IMR-90 (cell line): ENCODE measurements around the gene ALS2CL. TPM values are rescaled to one million over a fixed set of nuclear protein-coding genes. Genes with fewer than 3 reads are reported as not detected.

Source experiments
- ATAC-seq: fragments of 200-7000 bp; cut with Tn5 transposase; 2 replicates; pipeline ENCODE4 v1.9.1; 2020; ENCODE audit warnings: low read depth, mild to moderate bottlenecking, moderate library complexity
- BruUV-seq: library from RNA; stranded (reverse); fragments of 400-500 nt; replicated peaks from 2 replicates; lab custom pipeline; 2021; lab: Mats Ljungman, UMichigan
- CTCF ChIA-PET: fragments of 300-600 bp; formaldehyde crosslinking; extraction: SDS; loops from one replicate; lab custom pipeline; 2021; ENCODE audit warnings: antibody characterized with exemption; lab: Yijun Ruan, JAX
- POLR2A ChIA-PET: fragments of 300-600 bp; sonication (Branson Sonifier 250); formaldehyde crosslinking; loops from one replicate; lab custom pipeline; 2022; ENCODE audit warnings: antibody characterized with exemption; ENCODE audit not compliant: unreplicated experiment; lab: Charles Lee
- DNase-seq: peaks from one replicate; pipeline ENCODE4 v3.0.0; 2013
- H2AFZ ChIP-seq: replicated peaks from 2 replicates; pipeline ENCODE3; 2013; ENCODE audit warnings: low read length, mild to moderate bottlenecking; ENCODE audit not compliant: poor library complexity
- H2AK5ac ChIP-seq: 2 replicates; pipeline ENCODE4 v1.6.1; 2013; ENCODE audit warnings: low read depth, low read length, inconsistent platforms
- H2AK9ac ChIP-seq: replicated peaks from 2 replicates; pipeline ENCODE3; 2013; ENCODE audit warnings: mild to moderate bottlenecking, low read depth, low read length, moderate library complexity; ENCODE audit not compliant: poor library complexity
- H2BK120ac ChIP-seq: 2 replicates; pipeline ENCODE4 v1.6.1; 2013; ENCODE audit warnings: low read depth, low read length, inconsistent platforms
- H2BK15ac ChIP-seq: 3 replicates; pipeline ENCODE4 v1.6.1; 2013; ENCODE audit warnings: low read depth, low read length, inconsistent platforms
- H2BK20ac ChIP-seq: 2 replicates; pipeline ENCODE4 v1.6.1; 2013; ENCODE audit warnings: low read depth, mild to moderate bottlenecking, inconsistent platforms, low read length, moderate library complexity
- H2BK5ac ChIP-seq: 2 replicates; pipeline ENCODE4 v1.6.1; 2013; ENCODE audit warnings: mild to moderate bottlenecking, low read depth, low read length, inconsistent platforms; ENCODE audit not compliant: poor library complexity, severe bottlenecking
- H3K14ac ChIP-seq: replicated peaks from 2 replicates; pipeline ENCODE4 v1.6.1; 2013; ENCODE audit warnings: low read depth, low read length, inconsistent platforms
- H3K18ac ChIP-seq: 2 replicates; pipeline ENCODE4 v1.6.1; 2013; ENCODE audit warnings: low read depth, low read length, control low read depth
- H3K23ac ChIP-seq: 2 replicates; pipeline ENCODE4 v1.6.1; 2013; ENCODE audit warnings: low read depth, low read length, inconsistent platforms
- H3K27ac ChIP-seq: 2 replicates; pipeline ENCODE4 v1.5.1; 2013; ENCODE audit warnings: mild to moderate bottlenecking, control low read depth, low read length; ENCODE audit not compliant: insufficient read depth
- H3K27me3 ChIP-seq: 2 replicates; pipeline ENCODE4 v1.6.1; 2013; ENCODE audit warnings: low read length; ENCODE audit not compliant: control insufficient read depth, insufficient read depth
- H3K36me3 ChIP-seq: 2 replicates; pipeline ENCODE4 v1.6.1; 2013; ENCODE audit warnings: low read length, mixed read lengths; ENCODE audit not compliant: control insufficient read depth, insufficient read depth
- H3K4ac ChIP-seq: 2 replicates; pipeline ENCODE4 v1.6.1; 2013; ENCODE audit warnings: low read depth, low read length, inconsistent platforms
- H3K4me1 ChIP-seq: 2 replicates; pipeline ENCODE4 v1.6.1; 2013; ENCODE audit warnings: low read length, mixed read lengths; ENCODE audit not compliant: control insufficient read depth, insufficient read depth
- H3K4me2 ChIP-seq: 2 replicates; pipeline ENCODE4 v1.6.1; 2013; ENCODE audit warnings: low read depth, mild to moderate bottlenecking, control low read depth, low read length, moderate library complexity
- H3K4me3 ChIP-seq: 2 replicates; pipeline ENCODE4 v1.5.1; 2013; ENCODE audit warnings: low read depth, mild to moderate bottlenecking, control low read depth, low read length, moderate library complexity; ENCODE audit not compliant: insufficient read depth
- H3K56ac ChIP-seq: 2 replicates; pipeline ENCODE4 v1.6.1; 2013; ENCODE audit warnings: low read length, inconsistent platforms; ENCODE audit not compliant: insufficient read depth; ENCODE audit errors: extremely low read depth
- H3K79me1 ChIP-seq, 2 experiments: 2 replicates each; pipeline ENCODE4 v1.6.1; 2013; ENCODE audit warnings: low read length in 2 of 2, inconsistent platforms in 1 of 2, low read depth in 1 of 2
- H3K9ac ChIP-seq: 2 replicates; pipeline ENCODE4 v1.6.1; 2013; ENCODE audit warnings: low read depth, low read length, control low read depth
- H3K9me1 ChIP-seq: 2 replicates; pipeline ENCODE4 v1.6.1; 2013; ENCODE audit warnings: low read length, inconsistent platforms; ENCODE audit not compliant: insufficient read depth
- H3K9me3 ChIP-seq: 2 replicates; pipeline ENCODE4 v1.6.1; 2013; ENCODE audit warnings: low read length; ENCODE audit not compliant: control insufficient read depth, insufficient read depth
- H4K20me1 ChIP-seq: 2 replicates; pipeline ENCODE4 v1.6.1; 2013; ENCODE audit warnings: low read length, inconsistent platforms; ENCODE audit not compliant: insufficient read depth
- H4K5ac ChIP-seq: 2 replicates; pipeline ENCODE4 v1.6.1; 2013; ENCODE audit warnings: mild to moderate bottlenecking, low read depth, low read length, control low read depth
- H4K8ac ChIP-seq, 2 experiments: 2 replicates each; pipeline ENCODE4 v1.6.1; 2013; ENCODE audit warnings: low read depth in 2 of 2, low read length in 2 of 2, control low read depth in 1 of 2, inconsistent platforms in 1 of 2
- H4K91ac ChIP-seq: 2 replicates; pipeline ENCODE4 v1.6.1; 2013; ENCODE audit warnings: low read depth, low read length, inconsistent platforms; ENCODE audit not compliant: insufficient read depth
- BHLHE40 ChIP-seq: fragments of 150-350 bp; IDR thresholded peaks from 2 replicates; pipeline ENCODE4 v1.6.1; 2016; ENCODE audit warnings: mild to moderate bottlenecking, low read depth, low read length
- CEBPB ChIP-seq: IDR thresholded peaks from 2 replicates; pipeline ENCODE4 v1.6.1; 2012; ENCODE audit warnings: low read depth, low read length, improper control_type of control experiment
- CHD1 ChIP-seq: IDR thresholded peaks from 2 replicates; pipeline ENCODE4 v1.6.1; 2012; ENCODE audit warnings: low read depth, low read length, improper control_type of control experiment
- CTCF ChIP-seq: conservative IDR thresholded peaks from 2 replicates; pipeline ENCODE4 v1.5.1; 2012; ENCODE audit warnings: mild to moderate bottlenecking, low read depth, low read length, improper control_type of control experiment
- ELK1 ChIP-seq: fragments of 150-350 bp; IDR thresholded peaks from 2 replicates; pipeline ENCODE4 v1.6.1; 2016; ENCODE audit warnings: low read depth, mild to moderate bottlenecking, low read length, moderate library complexity, borderline replicate concordance
- FOS ChIP-seq: fragments of 150-350 bp; IDR thresholded peaks from 2 replicates; pipeline ENCODE4 v1.6.1; 2016; ENCODE audit warnings: low read depth, low read length
- MAFK ChIP-seq: IDR thresholded peaks from 2 replicates; pipeline ENCODE4 v1.6.1; 2012; ENCODE audit warnings: low read depth, low read length, improper control_type of control experiment
- MAZ ChIP-seq: IDR thresholded peaks from 2 replicates; pipeline ENCODE4 v1.6.1; 2012; ENCODE audit warnings: low read depth, mild to moderate bottlenecking, low read length, improper control_type of control experiment, moderate library complexity, borderline replicate concordance
- MXI1 ChIP-seq: IDR thresholded peaks from 2 replicates; pipeline ENCODE4 v1.6.1; 2012; ENCODE audit warnings: low read depth, mild to moderate bottlenecking, low read length, moderate library complexity, borderline replicate concordance
- NFE2L2 ChIP-seq: fragments of 150-350 bp; IDR thresholded peaks from 2 replicates; pipeline ENCODE4 v1.6.1; 2016; ENCODE audit warnings: low read depth, mild to moderate bottlenecking, low read length
- POLR2A ChIP-seq: IDR thresholded peaks from 2 replicates; pipeline ENCODE4 v1.6.1; 2012; ENCODE audit warnings: mild to moderate bottlenecking, low read depth, low read length
- RAD21 ChIP-seq: IDR thresholded peaks from 2 replicates; pipeline ENCODE4 v1.6.1; 2012; ENCODE audit warnings: low read length, improper control_type of control experiment
- RCOR1 ChIP-seq: IDR thresholded peaks from 2 replicates; pipeline ENCODE4 v1.6.1; 2012; ENCODE audit warnings: mild to moderate bottlenecking, low read length, improper control_type of control experiment; ENCODE audit not compliant: insufficient replicate concordance
- RFX5 ChIP-seq: IDR thresholded peaks from 2 replicates; pipeline ENCODE4 v1.8.0; 2012; ENCODE audit warnings: low read depth, mild to moderate bottlenecking, low read length, moderate library complexity
- SMC3 ChIP-seq: fragments of 150-350 bp; IDR thresholded peaks from 2 replicates; pipeline ENCODE4 v1.6.1; 2016; ENCODE audit warnings: low read depth, mild to moderate bottlenecking, antibody characterized with exemption, low read length, moderate library complexity
- USF2 ChIP-seq: fragments of 150-350 bp; IDR thresholded peaks from 2 replicates; pipeline ENCODE4 v1.6.1; 2017; ENCODE audit warnings: mild to moderate bottlenecking, antibody characterized with exemption, low read length, low read depth
- WGBS, 2 experiments: methylation state at CpG; one replicate each; pipeline versions ENCODE4 v1.1.5 to v1.1.7; 2013; ENCODE audit warnings: missing lambda C conversion rate in 2 of 2; ENCODE audit not compliant: insufficient read length in 1 of 2; ENCODE audit errors: extremely low coverage in 2 of 2; 5-methylcytosine and 5-hydroxymethylcytosine counted together
- dilution Hi-C: fragments of 300-500 bp; cut with HindIII; formaldehyde crosslinking; loops from one replicate; pipeline ENCODE4 v1.14.3; 2018; ENCODE audit warnings: low sequenced_read_pairs; ENCODE audit not compliant: unreplicated experiment
- in situ Hi-C: fragments of 300-500 bp; cut with MboI; formaldehyde crosslinking; loops from 3 replicates; pipeline ENCODE4 v1.14.3; 2019; ENCODE audit warnings: low sequenced_read_pairs, inconsistent platforms, mixed read lengths
- intact Hi-C: fragments of 100-400 bp; cut with micrococcal nuclease; formaldehyde crosslinking; loops from 2 replicates; pipeline ENCODE4 v1.10.0; 2022
- polyA plus RNA-seq, 3 experiments: library from polyadenylated mRNA; depleted of rRNA; stranded (reverse); fragments of >200 nt; gene quantifications; 2 replicates each; pipeline ENCODE4 v1.2.3, GENCODE V29; 2012; ENCODE audit warnings: low replicate concordance in 1 of 3
- total RNA-seq: library from RNA; depleted of rRNA; stranded (reverse); fragments of >200 nt; gene quantifications from 2 replicates; pipeline ENCODE4 v1.2.3, GENCODE V29; 2012

The ALS2CL gene
- total and polyA plus RNA-seq, 2 of the 4 experiments (the other 2 are of a cell fraction) = 2.2 to 4.8 TPM

- Histone ChIP-seq H3K27ac (no peak overlapping the region), H3K9me3 (no peaks in the 10 kb centered on the region), H3K18ac (no peak overlapping the region), H3K14ac (no peak overlapping the region), H2BK5ac (no peak overlapping the region), H2AK5ac (no peak overlapping the region), H3K9me1 (no peaks in the 10 kb centered on the region), H3K9ac (no peak overlapping the region), H2BK120ac (no peak overlapping the region), H2BK15ac (no peak overlapping the region), H3K36me3 (no peaks in the 10 kb centered on the region), H3K4me2 (no peak overlapping the region), H4K20me1 (no peaks in the 10 kb centered on the region), H4K5ac (no peak overlapping the region), H3K56ac (no peak overlapping the region), H4K91ac (no peak overlapping the region), H4K8ac (no peak overlapping the region), H3K23ac (no peak overlapping the region), H3K4ac (no peak overlapping the region), H2AFZ (no peak overlapping the region), H3K27me3 (peaks cover 36% of the 10 kb centered on the region), H2AK9ac (no peak overlapping the region), H3K79me1 (no peaks in the 10 kb centered on the region), H2BK20ac (no peak overlapping the region), H3K4me3 (no peak overlapping the region), H3K4me1 (no peaks in the 10 kb centered on the region)
- DNase-seq (no peak), ATAC-seq (no peak)
- in situ Hi-C loops (loop anchor here (25.0 kb wide), 1 partner anchor 641 kb away; no protein-coding TSS in a partner anchor), dilution Hi-C loops (no loop called here), intact Hi-C loops (no loop called here)
- ChIA-PET CTCF (no interaction called here), POLR2A (no interaction called here)
- BruUV-seq = no TSS peak
- WGBS, 2 experiments = no CpG with 5 or more reads among the region's 2 CpGs
- TF ChIP-seq MXI1 (no peak), CEBPB (no peak), RCOR1 (no peak), CTCF (no peak), BHLHE40 (no peak), POLR2A (no peak), NFE2L2 (no peak), RAD21 (no peak), MAFK (no peak), USF2 (no peak), MAZ (no peak), ELK1 (no peak), SMC3 (no peak), CHD1 (no peak), RFX5 (no peak), FOS (no peak)
These were observed 27.5 kb upstream of the ALS2CL start for GRCh38 chr3:46721009-46721408.
